Esophagus muscularis mucosa (tissue), 4 donors: Measurements from ENCODE around the gene ZNF653. TPM values are rescaled to one million over a fixed set of nuclear protein-coding genes. Genes with fewer than 3 reads are reported as not detected.

Source experiments
- DNase-seq: peaks from one replicate; pipeline ENCODE4 v3.0.0-alpha.2; 2017; ENCODE audit errors: extremely low spot score
- H3K27ac ChIP-seq, 4 donors: fragments of 200-600 bp; sonication (generic); replicated peaks in 1 of 4; 1 replicate in 3 of 4; 2 replicates in 1 of 4; pipeline ENCODE4 v1.5.1; 2016 to 2019; ENCODE audit warnings: mild to moderate bottlenecking in 1 of 4
- H3K27me3 ChIP-seq, 4 donors: fragments of 200-600 bp; sonication (generic); one replicate each; pipeline versions ENCODE4 v1.5.1 to v1.6.0; 2016 to 2019
- H3K36me3 ChIP-seq, 4 donors: fragments of 200-600 bp; sonication (generic); one replicate each; pipeline ENCODE4 v1.5.1; 2016 to 2019
- H3K4me1 ChIP-seq, 4 donors: fragments of 200-600 bp; sonication (generic); one replicate each; pipeline ENCODE4 v1.5.1; 2016 to 2019
- H3K4me3 ChIP-seq, 4 donors: fragments of 200-600 bp; sonication (generic); 1 replicate in 2 of 4; 2 replicates in 2 of 4; pipeline ENCODE4 v1.5.1; 2016 to 2019; ENCODE audit warnings: mild to moderate bottlenecking in 4 of 4, moderate library complexity in 1 of 4
- H3K9me3 ChIP-seq, 4 donors: fragments of 200-600 bp; sonication (generic); 1 replicate in 3 of 4; 2 replicates in 1 of 4; pipeline ENCODE4 v1.5.1; 2016 to 2019
- CTCF ChIP-seq, 3 experiments: fragments of 200-600 bp in 2 of 3; fragments of 450-650 bp in 1 of 3; sonication (generic) in 2 of 3; IDR thresholded peaks; one replicate each; pipeline ENCODE4 v1.5.1; 2017 to 2019; ENCODE audit warnings: antibody characterized with exemption in 3 of 3, mild to moderate bottlenecking in 2 of 3, moderate library complexity in 1 of 3
- EP300 ChIP-seq: sonication (generic); formaldehyde crosslinking; IDR thresholded peaks from one replicate; pipeline ENCODE4 v1.6.1; 2017; ENCODE audit warnings: antibody characterized with exemption
- POLR2A ChIP-seq: fragments of 450-650 bp; IDR thresholded peaks from one replicate; pipeline ENCODE4 v1.6.1; 2017; ENCODE audit warnings: antibody characterized with exemption, moderate library complexity, mild to moderate bottlenecking, low read depth
- POLR2AphosphoS5 ChIP-seq, 2 donors: sonication (generic); formaldehyde crosslinking; IDR thresholded peaks; one replicate each; pipeline ENCODE4 v1.6.1; 2017; ENCODE audit warnings: antibody characterized with exemption in 2 of 2
- WGBS: methylation state at CpG from one replicate; pipeline ENCODE4 v1.1.5; 2018; 5-methylcytosine and 5-hydroxymethylcytosine counted together
- intact Hi-C: fragments of 100-400 bp; cut with DNase I; formaldehyde crosslinking; loops from one replicate; pipeline ENCODE4 v1.15.1; 2023
- total RNA-seq, 4 donors: library from RNA; depleted of rRNA; stranded (reverse); fragments of >200 nt; gene quantifications; one replicate each; pipeline versions ENCODE4 v1.1.0 to v1.2.1, GENCODE V29; 2016

The ZNF653 gene
- total RNA-seq, 4 donors from 2014 or later = 9.1 to 13.9 (median 9.4) TPM

GRCh38 chr19:11499220-11499726 is 6.4 kb downstream of the ZNF653 start:
- DNase-seq = no peak
- 91% methylated on average over 4 of the region's 6 CpGs for WGBS
- TF ChIP-seq CTCF (IDR thresholded peaks at IDR 0.05) (no peak), POLR2A (no peak), EP300 (no peak), POLR2AphosphoS5 (IDR thresholded peaks at IDR 0.05) (no peak)

GRCh38 chr19:11496391-11497163 is 9.1 kb downstream of the ZNF653 start:
- Histone ChIP-seq H3K36me3 (peaks cover 17 to 80% (median 51%) of the 10 kb centered on the region in 4 donors), H3K9me3 (no peaks in the 10 kb centered on the region), H3K27ac (no peak overlapping the region), H3K4me1 (peaks cover 0 to 5% (median 4%) of the 10 kb centered on the region in 4 donors), H3K27me3 (no peaks in the 10 kb centered on the region), H3K4me3 (no peak overlapping the region)
- intact Hi-C loops = loop anchor here (1.0 kb wide), 1 partner anchor 91 kb away; no protein-coding TSS in a partner anchor
- no peak for DNase-seq
- 77% methylated on average over 9 of the region's 17 CpGs for WGBS
- peak; percentile 53 to 74 (median 68) for TF ChIP-seq CTCF (IDR thresholded peaks at IDR 0.05)
- no peak for TF ChIP-seq EP300
- TF ChIP-seq POLR2A = no peak
- peak in 1 of 2 donors; percentile 24 for TF ChIP-seq POLR2AphosphoS5 (IDR thresholded peaks at IDR 0.05)

More at GRCh38 chr19:11499220-11499726, 6.4 kb downstream of the ZNF653 start:
- peaks cover 8 to 68% (median 39%) of the 10 kb centered on the region in 4 donors for H3K36me3 ChIP-seq
- H3K9me3 ChIP-seq = no peaks in the 10 kb centered on the region
- no peak overlapping the region for H3K27ac ChIP-seq
- H3K4me1 ChIP-seq = peaks cover 0 to 8% (median 5%) of the 10 kb centered on the region in 4 donors
- no peak overlapping the region for H3K4me3 ChIP-seq
- no peaks in the 10 kb centered on the region for H3K27me3 ChIP-seq
- intact Hi-C loops = no loop called here

- intact Hi-C loops = loop anchor here (1.0 kb wide), 1 partner anchor 91 kb away; no protein-coding TSS in a partner anchor
- WGBS = 94% methylated on average over 17 of the region's 22 CpGs
- H3K27me3 ChIP-seq = no peaks in the 10 kb centered on the region
- H3K4me3 ChIP-seq = no peak overlapping the region
- no peak for DNase-seq
- TF ChIP-seq POLR2A = no peak
- no peak for TF ChIP-seq EP300
- no peak for TF ChIP-seq CTCF (IDR thresholded peaks at IDR 0.05)
- TF ChIP-seq POLR2AphosphoS5 (IDR thresholded peaks at IDR 0.05) = no peak
- peaks cover 0 to 5% (median 4%) of the 10 kb centered on the region in 4 donors for H3K4me1 ChIP-seq
- no peak overlapping the region for H3K27ac ChIP-seq
- peaks cover 17 to 82% (median 57%) of the 10 kb centered on the region in 4 donors for H3K36me3 ChIP-seq
- H3K9me3 ChIP-seq = no peaks in the 10 kb centered on the region
These were observed 9.8 kb downstream of the ZNF653 start for GRCh38 chr19:11495885-11496284.

- Histone ChIP-seq H3K4me3 (no peak overlapping the region), H3K4me1 (peaks cover 0 to 5% (median 4%) of the 10 kb centered on the region in 4 donors), H3K27me3 (no peaks in the 10 kb centered on the region), H3K27ac (no peak overlapping the region), H3K9me3 (no peaks in the 10 kb centered on the region), H3K36me3 (peaks cover 17 to 82% (median 60%) of the 10 kb centered on the region in 4 donors)
- intact Hi-C loops = no loop called here
- TF ChIP-seq POLR2AphosphoS5 (IDR thresholded peaks at IDR 0.05) = no peak
- TF ChIP-seq POLR2A = no peak
- TF ChIP-seq EP300 = no peak
- no peak for TF ChIP-seq CTCF (IDR thresholded peaks at IDR 0.05)
- WGBS = 85% methylated on average over 10 of the region's 10 CpGs
- DNase-seq = no peak
These were observed 10.2 kb downstream of the ZNF653 start for GRCh38 chr19:11495481-11495880.
